GM12865 (cell line): ENCODE results near the gene SPATA6L.

Experiments used
- DNase-seq: peaks from one replicate; pipeline ENCODE4 v3.0.0; 2010; ENCODE audit warnings: low read depth
- H3K4me3 ChIP-seq: 2 replicates; pipeline ENCODE4 v1.5.1; 2011; ENCODE audit warnings: mild to moderate bottlenecking, low read depth, low read length, control low read depth
- CTCF ChIP-seq: IDR thresholded peaks from 2 replicates; pipeline ENCODE4 v1.5.1; 2011; ENCODE audit warnings: low read length, control low read depth, low read depth, inconsistent platforms; ENCODE audit not compliant: insufficient read depth; ENCODE audit errors: missing control alignments

SPATA6L gene

GRCh38 chr9:4590430-4591122 lies 75.7 kb downstream of the SPATA6L start:
- H3K4me3 ChIP-seq: no peak overlapping the region
- TF ChIP-seq CTCF: no peak
- no peak for DNase-seq

- TF ChIP-seq CTCF: no peak
- no peak overlapping the region for H3K4me3 ChIP-seq
- DNase-seq: no peak
Measured at GRCh38 chr9:4588721-4589120, 77.6 kb downstream of the SPATA6L start.

GRCh38 chr9:4585135-4585534 lies 81.1 kb downstream of the SPATA6L start:
- DNase-seq: no peak
- no peak for TF ChIP-seq CTCF
- H3K4me3 ChIP-seq: no peak overlapping the region

GRCh38 chr9:4584636-4585035 lies 81.6 kb downstream of the SPATA6L start:
- DNase-seq: no peak
- TF ChIP-seq CTCF: no peak

GRCh38 chr9:4583001-4583400 lies 83.3 kb downstream of the SPATA6L start:
- DNase-seq: no peak
- no peak for TF ChIP-seq CTCF
- H3K4me3 ChIP-seq: no peak overlapping the region

More at GRCh38 chr9:4584636-4585035, 81.6 kb downstream of the SPATA6L start:
- no peak overlapping the region for H3K4me3 ChIP-seq

GRCh38 chr9:4581861-4582565 lies 84.3 kb downstream of the SPATA6L start:
- no peak overlapping the region for H3K4me3 ChIP-seq
- no peak for DNase-seq
- no peak for TF ChIP-seq CTCF
